Left lung (tissue), 10 donors: ENCODE results near the gene TMEM141. TPM values are rescaled to one million over a fixed set of nuclear protein-coding genes. Genes with fewer than 3 reads are reported as not detected.

ENCODE experiments used
- ATAC-seq: fragments of 200-7000 bp; cut with Tn5 transposase; one replicate; pipeline ENCODE4 v1.9.1; 2020; ENCODE audit warnings: moderate library complexity
- DNase-seq, 4 donors: peaks; one replicate each; pipeline ENCODE4 v3.0.0-alpha.2; 2013 to 2020
- H3K27ac ChIP-seq, 2 donors: fragments of 200-600 bp; sonication (generic) in 1 of 2; one replicate each; pipeline versions ENCODE4 v1.5.0 to v1.8.0; 2020 to 2021
- H3K27me3 ChIP-seq, 2 donors: fragments of 200-600 bp; sonication (generic) in 1 of 2; one replicate each; pipeline versions ENCODE4 v1.5.0 to v1.8.0; 2020 to 2021
- H3K36me3 ChIP-seq, 2 donors: fragments of 200-600 bp; sonication (generic) in 1 of 2; one replicate each; pipeline versions ENCODE4 v1.5.0 to v1.8.0; 2020 to 2021
- H3K4me1 ChIP-seq, 2 donors: fragments of 200-600 bp; one replicate each; pipeline ENCODE4 v1.8.0; 2021
- H3K4me3 ChIP-seq, 2 donors: fragments of 200-600 bp; sonication (generic) in 1 of 2; one replicate each; pipeline versions ENCODE4 v1.5.0 to v1.8.0; 2020 to 2021; ENCODE audit warnings: mild to moderate bottlenecking in 1 of 2
- H3K9me3 ChIP-seq, 2 donors: fragments of 200-600 bp; sonication (generic) in 1 of 2; one replicate each; pipeline versions ENCODE4 v1.5.0 to v1.8.0; 2020 to 2021
- CTCF ChIP-seq, 2 donors: fragments of 200-600 bp; sonication (generic) in 1 of 2; IDR thresholded peaks; one replicate each; pipeline versions ENCODE4 v1.5.0 to v1.8.0; 2021; ENCODE audit warnings: antibody characterized with exemption in 2 of 2
- intact Hi-C, 2 donors: fragments of 100-400 bp; cut with DNase I; formaldehyde crosslinking; loops; one replicate each; pipeline versions ENCODE4 v1.11.2 to v1.14.2; 2022
- polyA plus RNA-seq, 6 donors: library from polyadenylated mRNA; unstranded; fragments of 120-200 nt; gene quantifications; one replicate each; pipeline ENCODE4 v1.2.1, GENCODE V29; 2013; ENCODE audit not compliant: insufficient read length in 6 of 6
- total RNA-seq, 2 donors: library from RNA; stranded (reverse); fragmentation: NEBNext Ultra II Directional; extraction: Animal tissue kit (Norgen Biotek cat#: 25700); gene quantifications; one replicate each; pipeline ENCODE4 v1.2.1, GENCODE V29; 2021
- donor health status: DM: no; HTN: yes; CAD: no.
- donor health status: DM: no; HTN: no; CAD: no.

Gene TMEM141
- total and polyA plus RNA-seq, 8 donors: 49.3 to 76.6 (median 54.5) TPM

GRCh38 chr9:136808806-136809158, 17.6 kb downstream of the TMEM141 start:
- Histone ChIP-seq H3K27me3 (no peaks in the 10 kb centered on the region), H3K4me3 (peak overlapping the region; percentile 67 to 93), H3K4me1 (peaks cover 15 to 41% of the 10 kb centered on the region in 2 donors), H3K9me3 (no peaks in the 10 kb centered on the region), H3K36me3 (peaks cover 0 to 34% of the 10 kb centered on the region in 2 donors), H3K27ac (peak overlapping the region; percentile 30 to 93)
- DNase-seq (no peak), ATAC-seq (peak; percentile 5)
- no peak for TF ChIP-seq CTCF (IDR thresholded peaks at IDR 0.05)
- intact Hi-C loops: no loop called here

- Histone ChIP-seq H3K4me1 (peaks cover 0 to 14% of the 10 kb centered on the region in 2 donors), H3K27me3 (no peaks in the 10 kb centered on the region), H3K27ac (no peak overlapping the region), H3K4me3 (no peak overlapping the region), H3K9me3 (no peaks in the 10 kb centered on the region), H3K36me3 (peaks cover 0 to 46% of the 10 kb centered on the region in 2 donors)
- intact Hi-C loops: no loop called here
- DNase-seq (peak in 1 of 4 donors; percentile 2), ATAC-seq (no peak)
- no peak for TF ChIP-seq CTCF (IDR thresholded peaks at IDR 0.05)
These were observed 23.7 kb downstream of the TMEM141 start for GRCh38 chr9:136814725-136815421.

GRCh38 chr9:136815422-136815782, 24.3 kb downstream of the TMEM141 start:
- DNase-seq: peak in 1 of 4 donors; percentile 2
- H3K4me3 ChIP-seq: no peak overlapping the region
- peaks cover 0 to 43% of the 10 kb centered on the region in 2 donors for H3K36me3 ChIP-seq
- intact Hi-C loops: no loop called here
- no peak for ATAC-seq
- no peak overlapping the region for H3K27ac ChIP-seq
- H3K9me3 ChIP-seq: no peaks in the 10 kb centered on the region
- no peaks in the 10 kb centered on the region for H3K27me3 ChIP-seq
- TF ChIP-seq CTCF (IDR thresholded peaks at IDR 0.05): no peak
- peaks cover 0 to 8% of the 10 kb centered on the region in 2 donors for H3K4me1 ChIP-seq

- H3K9me3 ChIP-seq: no peaks in the 10 kb centered on the region
- peaks cover 0 to 43% of the 10 kb centered on the region in 2 donors for H3K36me3 ChIP-seq
- intact Hi-C loops: no loop called here
- ATAC-seq: peak; percentile 35
- peak in 1 of 4 donors; percentile 75 for DNase-seq
- H3K27ac ChIP-seq: no peak overlapping the region
- peaks cover 0 to 7% of the 10 kb centered on the region in 2 donors for H3K27me3 ChIP-seq
- no peak for TF ChIP-seq CTCF (IDR thresholded peaks at IDR 0.05)
- H3K4me1 ChIP-seq: peaks cover 0 to 17% of the 10 kb centered on the region in 2 donors
- H3K4me3 ChIP-seq: peak overlapping the region; percentile 9 to 26
These were observed 30.1 kb downstream of the TMEM141 start for GRCh38 chr9:136820971-136821825.
